ENCODE measurements around the gene SCN2B.

GRCh38 chr11:118135796-118136165 is 40.7 kb downstream of the SCN2B start:
- TF ChIP-seq POLR2A (IDR thresholded peaks at IDR 0.05) (no peak), CTCF (IDR thresholded peaks at IDR 0.05) (no peak), EP300 (IDR thresholded peaks at IDR 0.05) (no peak)
